CD4-positive, alpha-beta T cell treated with Interferon gamma for 1 hour (primary cell): ENCODE measurements around the gene ARHGAP42.

Source experiments
- DNase-seq: peaks from one replicate; pipeline ENCODE4 v3.0.0-alpha.2; 2020

The ARHGAP42 gene

GRCh38 chr11:100841711-100842407 is 154.8 kb downstream of the ARHGAP42 start:
- no peak for DNase-seq

DNA sequence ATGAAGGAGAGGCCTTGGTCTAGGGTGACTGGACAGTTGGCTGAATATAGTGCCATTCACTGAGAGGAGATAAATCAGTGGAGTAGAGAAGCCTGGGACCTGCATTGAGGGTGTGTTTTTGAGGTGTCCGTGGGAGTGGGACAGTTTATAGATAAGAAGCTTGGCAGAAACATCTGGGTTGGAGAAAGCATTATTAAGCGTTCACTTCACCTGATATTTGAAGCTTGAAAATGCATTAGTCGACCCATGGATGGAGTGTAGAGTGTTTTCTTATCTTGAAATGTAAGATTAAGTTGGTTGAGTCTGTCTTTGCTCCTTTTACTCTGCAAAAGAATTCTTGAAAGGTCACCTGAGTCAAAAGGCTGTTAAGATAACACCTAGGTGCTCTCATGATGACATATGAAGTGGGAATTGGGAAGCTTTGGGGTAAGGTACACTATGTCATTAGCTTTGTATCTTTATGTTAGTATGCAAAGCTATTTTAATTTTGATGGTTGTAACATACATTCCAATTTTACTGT is 160.7 kb downstream of the ARHGAP42 start:
- DNase-seq = no peak

DNA sequence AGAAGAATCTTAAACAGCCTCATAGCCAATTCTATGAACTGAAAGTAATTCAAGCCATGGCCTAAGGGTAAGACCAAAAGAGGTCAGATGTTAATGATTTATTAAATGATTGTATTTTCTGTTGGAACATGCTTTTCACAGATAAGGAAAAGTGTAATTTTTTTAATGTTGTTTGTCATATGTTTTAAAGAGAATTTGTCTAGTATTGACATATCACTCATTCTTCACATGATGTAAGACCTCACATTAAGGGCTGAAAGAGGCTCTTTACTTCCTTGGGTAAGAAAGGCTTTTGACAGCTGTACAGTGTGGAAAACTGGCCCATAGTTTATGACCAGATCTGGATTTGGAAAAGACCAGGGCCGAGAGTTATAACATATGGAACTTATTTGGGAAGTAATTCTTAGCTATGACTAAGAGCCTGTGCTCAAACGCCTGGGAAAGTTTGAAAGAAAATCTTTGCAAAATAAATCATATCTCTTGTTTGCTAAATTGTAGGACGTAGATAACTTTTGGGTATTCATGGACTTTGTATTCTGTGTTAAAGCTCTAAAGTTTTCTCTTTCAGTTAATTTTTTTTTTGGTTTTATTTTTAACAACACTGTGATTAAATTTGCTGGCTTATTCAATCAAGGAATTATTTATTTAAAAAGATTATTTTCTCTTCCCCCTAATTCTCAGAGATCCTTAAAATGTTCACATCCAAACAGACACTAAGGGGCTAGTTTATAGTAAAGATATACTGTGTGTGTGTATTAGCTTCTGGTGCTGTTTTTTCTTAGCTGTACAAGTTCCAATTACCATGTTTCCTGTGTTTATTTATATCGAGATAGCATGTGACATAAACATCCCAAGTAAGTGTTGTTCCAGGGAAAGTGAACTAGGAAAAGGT is 162.2 kb downstream of the ARHGAP42 start:
- no peak for DNase-seq

DNA sequence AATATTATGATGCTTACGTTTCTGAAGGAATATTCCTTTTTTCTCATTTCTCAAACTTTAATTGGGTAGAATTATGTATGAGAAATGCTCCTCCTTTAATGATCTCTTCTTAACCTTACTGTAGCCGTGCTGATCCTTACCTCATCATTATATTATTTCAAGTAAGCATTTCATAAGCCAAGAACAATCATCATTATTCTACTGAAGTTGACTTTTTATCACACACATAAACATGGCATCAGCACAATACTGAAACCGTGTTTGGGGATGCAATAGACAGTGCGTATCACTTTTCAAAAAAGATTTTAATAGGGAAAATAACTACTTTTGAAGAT is 162.8 kb downstream of the ARHGAP42 start:
- DNase-seq = no peak

DNA sequence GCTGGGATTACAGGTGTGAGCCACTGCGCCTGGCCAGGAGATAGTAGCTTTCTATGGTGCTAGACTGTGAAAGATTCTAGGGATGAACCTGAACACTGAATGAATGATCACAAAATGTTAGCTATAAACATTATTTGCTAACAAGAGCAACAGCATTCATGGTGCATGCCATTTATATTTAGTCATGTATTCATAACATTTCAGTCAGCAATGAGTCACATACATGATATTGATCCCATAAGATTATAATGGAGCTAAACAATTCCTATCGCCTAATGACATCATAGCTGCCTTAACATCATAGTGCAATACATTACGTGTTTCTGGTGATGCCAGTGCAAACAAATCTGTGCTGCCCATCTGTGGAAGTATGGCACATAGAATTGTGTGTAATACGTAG is 164.1 kb downstream of the ARHGAP42 start:
- no peak for DNase-seq

DNA sequence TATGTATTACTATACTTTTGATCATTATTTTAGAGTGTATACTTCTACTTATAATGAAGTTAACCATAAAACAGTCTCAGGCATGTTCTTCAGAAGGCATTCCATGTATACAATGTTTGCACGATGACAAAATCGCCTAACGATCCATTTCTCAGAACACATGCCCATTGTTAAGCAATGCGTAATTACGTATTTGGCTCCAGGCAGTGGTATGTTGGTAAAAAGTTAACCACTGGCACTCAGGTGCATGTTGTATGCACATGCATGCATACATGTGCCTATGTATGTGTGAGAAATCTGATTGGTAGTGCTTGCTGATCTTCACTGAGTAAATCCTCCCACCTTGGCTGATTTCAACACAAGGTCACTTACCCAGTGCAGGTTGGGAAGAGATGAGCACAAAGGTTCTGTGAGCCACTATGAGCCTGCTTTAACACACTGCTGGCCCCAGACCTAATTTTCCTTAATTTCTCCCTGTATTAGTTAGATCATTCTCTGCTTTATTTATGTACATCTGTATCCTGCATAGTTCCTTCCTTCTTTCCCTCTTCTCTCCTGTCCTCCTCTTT is 164.6 kb downstream of the ARHGAP42 start:
- no peak for DNase-seq

- no peak for DNase-seq
Measured at GRCh38 chr11:100855466-100856067, 168.5 kb downstream of the ARHGAP42 start.

- DNase-seq = no peak
Measured at GRCh38 chr11:100857236-100858005, 170.3 kb downstream of the ARHGAP42 start.

DNA sequence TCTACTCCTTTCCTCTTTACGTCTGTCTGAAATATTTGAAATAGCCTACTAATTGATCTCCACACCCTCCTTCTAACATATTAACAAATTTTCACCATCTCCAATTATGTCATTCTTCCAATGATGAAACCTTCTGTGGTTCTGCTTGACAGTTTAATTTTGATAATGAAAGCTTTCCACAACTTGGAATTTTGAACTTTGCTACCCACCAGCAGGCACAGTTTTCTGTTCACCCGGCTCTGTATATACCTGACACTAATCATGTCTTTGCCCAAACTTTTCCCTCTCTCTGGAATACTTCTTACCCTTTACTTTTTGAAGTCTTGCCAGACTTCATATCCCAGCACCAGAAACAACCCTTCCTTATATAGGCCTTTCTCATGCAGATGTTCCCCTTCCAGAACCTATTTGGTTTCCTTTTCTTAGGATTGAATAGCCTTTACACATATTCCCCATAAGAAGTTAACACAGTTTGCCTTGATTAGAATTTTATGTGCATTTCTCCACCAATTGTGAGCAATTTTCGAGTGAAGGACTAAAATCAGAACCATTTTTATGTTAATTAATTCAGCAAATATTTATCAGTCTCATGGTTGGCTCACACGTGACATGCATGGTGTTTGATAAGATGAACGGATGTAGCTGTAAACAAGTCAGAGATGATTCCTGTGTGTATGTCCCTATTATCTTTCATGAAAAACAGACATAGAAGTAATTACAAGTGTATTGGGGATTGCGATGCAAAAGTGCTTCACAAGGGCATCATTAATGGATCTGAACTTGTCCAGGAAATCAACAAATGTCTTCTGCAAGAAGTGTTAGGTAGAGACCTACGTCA is 173.4 kb downstream of the ARHGAP42 start:
- no peak for DNase-seq

DNA sequence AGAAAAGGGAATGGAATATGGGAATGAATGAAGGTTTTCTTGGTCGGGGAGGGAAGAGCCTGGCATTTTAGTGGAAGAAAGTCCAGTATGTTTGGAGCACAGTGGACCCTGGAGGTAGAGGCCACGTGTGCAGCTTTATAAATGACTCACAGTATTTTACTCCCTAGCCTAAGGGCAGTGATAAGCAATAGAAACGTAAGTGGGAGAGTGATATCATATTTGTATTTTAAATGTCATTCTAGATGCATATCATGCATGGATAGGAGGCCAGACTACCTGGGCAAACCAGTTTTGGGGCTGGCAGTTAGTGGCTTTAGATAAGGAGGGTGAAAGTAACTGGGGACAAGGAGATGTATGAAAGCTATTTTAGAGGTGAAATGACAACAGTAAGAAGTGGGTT is 174.1 kb downstream of the ARHGAP42 start:
- no peak for DNase-seq

GRCh38 chr11:100863080-100863581 is 176.0 kb downstream of the ARHGAP42 start:
- DNase-seq = no peak

DNA sequence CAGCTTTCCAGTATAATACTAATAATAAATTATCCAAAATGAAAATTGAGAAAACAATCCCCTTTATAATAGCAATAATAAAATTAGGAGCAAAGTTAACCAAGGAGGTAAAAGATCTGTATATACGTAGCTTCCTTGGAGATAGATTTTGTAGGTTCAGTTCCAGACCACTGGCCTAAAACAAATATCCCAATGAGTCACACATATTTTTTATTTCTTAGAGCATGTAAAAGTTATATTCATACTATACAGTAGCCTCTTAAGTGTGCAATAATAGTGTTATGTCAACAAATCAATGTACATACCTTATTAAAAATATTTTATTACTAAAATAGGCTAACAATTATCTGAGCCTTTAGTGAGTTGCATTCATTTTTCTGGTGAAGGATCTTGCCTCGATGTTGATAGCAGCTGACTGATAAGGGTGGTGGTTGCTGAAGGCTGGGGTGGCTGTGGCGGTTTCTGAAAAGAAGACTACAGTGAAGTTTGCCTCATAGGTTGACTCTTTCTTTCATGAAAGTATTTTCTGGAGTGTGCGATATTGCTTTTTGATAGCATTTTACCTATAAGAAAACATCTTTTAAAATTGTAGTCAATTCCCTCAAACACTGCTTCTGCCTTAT is 178.5 kb downstream of the ARHGAP42 start:
- no peak for DNase-seq

DNA sequence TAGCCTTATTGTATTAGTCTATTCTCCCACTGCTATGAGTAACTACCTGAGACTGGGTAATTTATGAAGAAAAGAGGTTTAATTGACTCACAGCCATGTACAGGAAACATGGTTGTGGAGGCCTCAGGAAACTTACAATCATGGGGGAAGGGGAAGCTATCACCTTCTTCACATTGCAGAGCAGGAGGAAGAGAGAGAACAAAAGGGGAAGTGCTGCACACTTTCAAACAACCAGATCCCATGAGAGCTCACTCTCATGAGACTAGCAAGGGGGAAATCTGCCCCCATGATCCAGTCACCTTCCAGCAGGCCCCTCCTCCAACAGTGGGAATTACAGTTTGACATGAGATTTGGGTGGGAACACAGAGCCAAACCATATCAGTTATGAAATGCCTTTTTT is 179.4 kb downstream of the ARHGAP42 start:
- DNase-seq = no peak

GRCh38 chr11:100867606-100868005 is 180.5 kb downstream of the ARHGAP42 start:
- no peak for DNase-seq

- no peak for DNase-seq
Measured at GRCh38 chr11:100869328-100869727, 182.2 kb downstream of the ARHGAP42 start.

DNA sequence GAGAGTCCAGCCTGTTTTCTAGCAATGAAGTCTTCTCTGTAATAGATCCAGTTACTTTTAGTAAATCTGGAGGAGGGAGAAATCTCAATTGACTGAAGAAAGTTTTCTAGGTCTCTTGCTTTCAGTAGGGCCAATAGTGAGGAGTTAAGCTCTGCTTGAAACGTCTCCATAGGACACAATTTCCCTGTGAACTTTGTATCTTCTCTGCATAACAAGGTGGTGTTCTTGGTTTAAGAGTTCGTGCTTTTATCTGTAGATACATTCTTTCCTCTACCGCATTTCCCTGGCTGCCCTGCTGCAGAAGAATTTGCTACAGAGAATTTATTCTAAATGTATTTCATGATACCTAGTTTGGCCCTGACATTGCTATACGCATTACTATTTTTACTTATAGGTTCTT is 183.1 kb downstream of the ARHGAP42 start:
- DNase-seq = no peak

DNA sequence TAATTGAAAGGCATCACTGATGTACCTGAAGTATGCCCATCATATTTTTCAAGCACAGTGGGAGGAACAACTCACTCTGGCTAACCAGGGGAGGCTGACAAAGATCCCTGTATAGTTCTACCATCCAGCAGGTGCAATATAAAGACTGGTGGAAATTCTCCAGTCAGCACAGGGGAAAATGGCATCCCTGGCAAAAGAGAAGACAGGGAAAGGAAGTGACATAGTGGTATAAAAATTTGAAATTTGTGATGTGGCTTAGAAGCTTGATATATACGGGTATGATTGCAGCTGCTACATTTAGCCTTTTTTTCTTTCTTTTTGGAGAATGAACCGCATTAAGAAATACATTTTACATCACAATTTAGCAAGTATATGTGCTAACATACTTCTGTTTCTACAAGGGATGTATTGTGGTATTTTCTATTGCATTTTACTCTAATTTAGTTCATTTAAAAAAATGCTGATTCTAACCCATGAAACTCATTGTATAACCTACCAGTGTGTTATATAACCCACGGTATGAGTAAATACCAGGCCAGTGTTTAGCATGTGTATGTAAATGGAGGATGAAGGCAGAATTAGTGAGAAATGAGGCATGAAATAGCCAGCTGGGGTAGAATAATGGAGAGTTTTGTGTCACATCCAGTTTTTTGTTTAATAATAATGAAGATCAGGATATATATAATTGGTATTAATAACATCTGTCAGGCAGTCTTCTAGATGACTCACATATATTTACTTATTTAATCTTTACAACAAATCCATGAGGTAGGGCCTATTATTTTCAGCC is 186.1 kb downstream of the ARHGAP42 start:
- no peak for DNase-seq

GRCh38 chr11:100874203-100874602 is 187.1 kb downstream of the ARHGAP42 start:
- no peak for DNase-seq

- DNase-seq = no peak
Measured at GRCh38 chr11:100875521-100875869, 188.4 kb downstream of the ARHGAP42 start.

GRCh38 chr11:100876815-100877520 is 189.9 kb downstream of the ARHGAP42 start:
- no peak for DNase-seq
